Stimulated activated CD4-positive, alpha-beta T cell treated with anti-CD3 and anti-CD28 coated beads, Interleukin-4, amount 100 ng/mL, for 24 hours (primary cell): Measurements from ENCODE around the gene CHCHD5.

Experiments
- DNase-seq: peaks from one replicate; pipeline ENCODE4 v3.0.0-alpha.2; 2020

CHCHD5 gene

GRCh38 chr2:112626604-112627059 lies 42.2 kb downstream of the CHCHD5 start:
- DNase-seq = peak; percentile 66

- peak; percentile 14 for DNase-seq
Observed at GRCh38 chr2:112627060-112628040, 42.9 kb downstream of the CHCHD5 start.

- DNase-seq = no peak
Observed at GRCh38 chr2:112629224-112629623, 44.8 kb downstream of the CHCHD5 start.

- DNase-seq = no peak
Observed at GRCh38 chr2:112629823-112630222, 45.4 kb downstream of the CHCHD5 start.

- DNase-seq = no peak
Observed at GRCh38 chr2:112630268-112630667, 45.9 kb downstream of the CHCHD5 start.

- no peak for DNase-seq
Observed at GRCh38 chr2:112633708-112634107, 49.3 kb downstream of the CHCHD5 start.

GRCh38 chr2:112634153-112634873 lies 49.9 kb downstream of the CHCHD5 start:
- DNase-seq = no peak

- no peak for DNase-seq
Observed at GRCh38 chr2:112634874-112635157, 50.4 kb downstream of the CHCHD5 start.

- no peak for DNase-seq
Observed at GRCh38 chr2:112636605-112637288, 52.3 kb downstream of the CHCHD5 start.

GRCh38 chr2:112637289-112637660 lies 52.9 kb downstream of the CHCHD5 start:
- DNase-seq = no peak
